ENCODE results near the gene BPIFA1. TPM values are rescaled to one million over a fixed set of nuclear protein-coding genes. Genes with fewer than 3 reads are reported as not detected.

Gene BPIFA1
- total and polyA plus RNA-seq, 9 donors: not detected

DNA sequence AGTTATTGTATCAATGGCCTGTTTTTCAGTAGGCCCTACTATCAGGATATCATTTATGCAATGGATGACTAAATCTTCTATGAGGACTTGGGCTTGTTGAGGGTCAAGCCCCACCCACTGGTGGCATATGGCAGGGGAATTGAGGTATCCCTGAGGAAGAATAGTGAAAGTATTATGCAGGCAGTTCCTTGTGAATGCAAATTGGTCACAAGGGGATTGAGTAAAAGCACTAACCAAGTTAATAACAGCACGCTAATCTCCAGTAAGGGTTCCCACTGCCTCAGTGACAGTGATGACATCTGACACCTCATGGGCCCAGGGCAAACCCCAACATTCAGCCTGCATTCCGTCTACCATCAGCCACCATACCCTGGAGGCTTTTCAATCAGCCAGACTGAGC lies 14.9 kb downstream of the BPIFA1 start:
- Histone ChIP-seq H3K36me3 (no peaks in the 10 kb centered on the region), H3K4me3 (no peak overlapping the region), H3K9me3 (no peaks in the 10 kb centered on the region), H3K4me1 (ENCODE audit: insufficient read depth) (no peaks in the 10 kb centered on the region), H3K27ac (no peak overlapping the region), H3K27me3 (no peaks in the 10 kb centered on the region)
- DNase-seq: no peak
- 37 to 44% (median 40%) methylated on average over 2 of the region's 2 CpGs for WGBS, 3 donors
- TF ChIP-seq, protein P1, sequence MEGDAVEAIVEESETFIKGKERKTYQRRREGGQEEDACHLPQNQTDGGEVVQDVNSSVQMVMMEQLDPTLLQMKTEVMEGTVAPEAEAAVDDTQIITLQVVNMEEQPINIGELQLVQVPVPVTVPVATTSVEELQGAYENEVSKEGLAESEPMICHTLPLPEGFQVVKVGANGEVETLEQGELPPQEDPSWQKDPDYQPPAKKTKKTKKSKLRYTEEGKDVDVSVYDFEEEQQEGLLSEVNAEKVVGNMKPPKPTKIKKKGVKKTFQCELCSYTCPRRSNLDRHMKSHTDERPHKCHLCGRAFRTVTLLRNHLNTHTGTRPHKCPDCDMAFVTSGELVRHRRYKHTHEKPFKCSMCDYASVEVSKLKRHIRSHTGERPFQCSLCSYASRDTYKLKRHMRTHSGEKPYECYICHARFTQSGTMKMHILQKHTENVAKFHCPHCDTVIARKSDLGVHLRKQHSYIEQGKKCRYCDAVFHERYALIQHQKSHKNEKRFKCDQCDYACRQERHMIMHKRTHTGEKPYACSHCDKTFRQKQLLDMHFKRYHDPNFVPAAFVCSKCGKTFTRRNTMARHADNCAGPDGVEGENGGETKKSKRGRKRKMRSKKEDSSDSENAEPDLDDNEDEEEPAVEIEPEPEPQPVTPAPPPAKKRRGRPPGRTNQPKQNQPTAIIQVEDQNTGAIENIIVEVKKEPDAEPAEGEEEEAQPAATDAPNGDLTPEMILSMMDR (IDR thresholded peaks at IDR 0.05): no peak
- TF ChIP-seq EP300 (IDR thresholded peaks at IDR 0.05) (no peak), POLR2A (IDR thresholded peaks at IDR 0.05) (no peak)
- intact Hi-C loops (cut with DNase I): no loop called here

DNA sequence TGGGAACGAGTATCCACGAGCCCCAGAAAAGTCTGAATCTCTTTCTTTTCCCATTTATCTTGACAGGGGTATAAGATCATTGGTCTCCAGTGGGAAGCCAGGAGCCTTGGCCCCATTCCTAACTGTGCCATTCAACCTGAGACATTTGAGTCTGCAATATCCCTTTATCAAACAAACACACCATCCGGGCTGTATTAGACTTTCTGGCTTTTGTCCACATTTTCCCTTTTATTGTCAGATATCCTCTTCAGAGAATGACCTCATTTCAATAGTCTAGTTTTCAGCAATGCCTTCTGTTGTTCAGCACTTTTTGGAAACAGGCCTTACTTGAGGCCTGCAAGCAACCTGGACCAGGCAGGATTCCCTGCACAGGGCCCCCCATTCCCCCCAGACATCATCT lies 15.7 kb downstream of the BPIFA1 start:
- Histone ChIP-seq H3K4me1 (ENCODE audit: insufficient read depth) (no peaks in the 10 kb centered on the region), H3K36me3 (no peaks in the 10 kb centered on the region), H3K4me3 (no peak overlapping the region), H3K27me3 (no peaks in the 10 kb centered on the region), H3K27ac (no peak overlapping the region), H3K9me3 (no peaks in the 10 kb centered on the region)
- intact Hi-C loops (cut with DNase I): no loop called here
- DNase-seq: no peak
- WGBS, 3 donors: 44 to 73% (median 56%) methylated on average over 3 of the region's 3 CpGs
- TF ChIP-seq, protein P1 (IDR thresholded peaks at IDR 0.05): no peak
- TF ChIP-seq POLR2A (IDR thresholded peaks at IDR 0.05): no peak
- TF ChIP-seq EP300 (IDR thresholded peaks at IDR 0.05): no peak

- Histone ChIP-seq H3K36me3 (no peaks in the 10 kb centered on the region), H3K4me3 (no peak overlapping the region), H3K9me3 (no peaks in the 10 kb centered on the region), H3K4me1 (ENCODE audit: insufficient read depth) (no peaks in the 10 kb centered on the region), H3K27me3 (no peaks in the 10 kb centered on the region), H3K27ac (no peak overlapping the region)
- intact Hi-C loops (cut with DNase I): no loop called here
- no peak for TF ChIP-seq POLR2A (IDR thresholded peaks at IDR 0.05)
- TF ChIP-seq EP300 (IDR thresholded peaks at IDR 0.05): no peak
- WGBS, 3 donors: 63 to 78% (median 63%) methylated on average over 3 of the region's 3 CpGs
- no peak for DNase-seq
Measured at GRCh38 chr20:33252460-33252859, 16.7 kb downstream of the BPIFA1 start.

- intact Hi-C loops (cut with DNase I): no loop called here
- WGBS, 3 donors: 61 to 73% (median 64%) methylated on average over 2 of the region's 2 CpGs
- Histone ChIP-seq H3K9me3 (no peaks in the 10 kb centered on the region), H3K27me3 (no peaks in the 10 kb centered on the region), H3K36me3 (no peaks in the 10 kb centered on the region), H3K27ac (no peak overlapping the region), H3K4me3 (no peak overlapping the region), H3K4me1 (ENCODE audit: insufficient read depth) (no peaks in the 10 kb centered on the region)
- TF ChIP-seq POLR2A (IDR thresholded peaks at IDR 0.05) (no peak), EP300 (IDR thresholded peaks at IDR 0.05) (no peak)
- TF ChIP-seq, protein P1 (IDR thresholded peaks at IDR 0.05): no peak
- DNase-seq: no peak
Measured at GRCh38 chr20:33255005-33255404, 19.2 kb downstream of the BPIFA1 start.

DNA sequence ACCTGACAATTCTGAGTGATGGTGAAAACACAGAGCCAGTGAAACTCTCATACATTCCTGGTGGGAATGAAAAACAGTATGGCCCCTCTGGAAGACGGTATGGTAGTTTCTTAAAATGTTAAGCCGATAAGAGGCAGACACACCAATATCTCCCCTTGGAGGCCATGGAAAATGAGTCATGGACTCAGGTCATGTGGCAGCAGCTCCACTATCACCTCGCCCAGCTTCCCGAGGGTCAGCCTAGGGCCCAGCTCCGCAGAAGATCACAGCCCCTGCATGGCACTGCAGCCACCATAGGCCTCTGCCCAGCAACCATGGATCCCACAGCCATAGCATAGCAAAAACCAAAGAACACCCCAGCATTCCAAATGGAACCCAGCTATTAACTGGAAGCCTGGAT lies 21.4 kb downstream of the BPIFA1 start:
- no peaks in the 10 kb centered on the region for H3K9me3 ChIP-seq
- no peaks in the 10 kb centered on the region for H3K36me3 ChIP-seq
- H3K27ac ChIP-seq: no peak overlapping the region
- H3K4me1 ChIP-seq (ENCODE audit: insufficient read depth): no peaks in the 10 kb centered on the region
- TF ChIP-seq EP300 (IDR thresholded peaks at IDR 0.05) (no peak), POLR2A (IDR thresholded peaks at IDR 0.05) (no peak)
- TF ChIP-seq, protein P1 (IDR thresholded peaks at IDR 0.05): no peak
- WGBS, 3 donors: 71 to 77% (median 76%) methylated on average over 5 of the region's 5 CpGs
- H3K4me3 ChIP-seq: no peak overlapping the region
- H3K27me3 ChIP-seq: no peaks in the 10 kb centered on the region
- DNase-seq: no peak
- intact Hi-C loops (cut with DNase I): no loop called here

Data from ovary (tissue), 9 donors.